GM23338 (cell line): ENCODE results near the gene MPZ.
"Not testable (repeated sequence)": the region's sequence is repeated elsewhere in the genome, so short reads cannot be mapped to it uniquely, and the experiment has no call there.

Experiments used
- CREB1 ChIP-seq: fragments of 250-450 bp; sonication (Bioruptor Pico); IDR thresholded peaks from 2 replicates; pipeline ENCODE4 v1.5.0; 2020; ENCODE audit warnings: low read depth, mild to moderate bottlenecking, moderate library complexity
- CTCF ChIP-seq, 2 experiments: fragments of 200-600 bp in 1 of 2; sonication (generic) in 1 of 2; conservative IDR thresholded peaks; 2 replicates each; pipeline versions ENCODE4 v1.5.1 to v1.6.1; 2016 to 2017; ENCODE audit warnings: antibody characterized with exemption in 2 of 2, low read depth in 2 of 2, mild to moderate bottlenecking in 2 of 2, moderate library complexity in 1 of 2
- EZH2 ChIP-seq: fragments of 200-600 bp; sonication (generic); IDR thresholded peaks from one replicate; pipeline ENCODE4 v1.8.0; 2017; ENCODE audit warnings: antibody characterized with exemption, mild to moderate bottlenecking, low read depth; ENCODE audit not compliant: unreplicated experiment
- EZH2phosphoT487 ChIP-seq: fragments of 200-600 bp; sonication (generic); IDR thresholded peaks from one replicate; pipeline ENCODE4 v1.8.1; 2018; ENCODE audit warnings: antibody characterized with exemption; ENCODE audit not compliant: unreplicated experiment
- JUNB ChIP-seq: IDR thresholded peaks from one replicate; pipeline ENCODE4 v1.6.1; 2016; ENCODE audit warnings: antibody characterized with exemption; ENCODE audit not compliant: unreplicated experiment
- NANOG ChIP-seq: IDR thresholded peaks from 2 replicates; pipeline ENCODE4 v1.6.1; 2016; ENCODE audit warnings: antibody characterized with exemption, borderline replicate concordance
- POLR2AphosphoS5 ChIP-seq: IDR thresholded peaks from 2 replicates; pipeline ENCODE4 v1.6.1; 2016; ENCODE audit warnings: antibody characterized with exemption, low read depth
- REST ChIP-seq: IDR thresholded peaks from one replicate; pipeline ENCODE4 v1.6.1; 2018; ENCODE audit warnings: antibody characterized with exemption; ENCODE audit not compliant: unreplicated experiment
- TF ChIP-seq, protein P1 (sequence below): IDR thresholded peaks from 2 replicates; pipeline ENCODE4 v1.6.1; 2016; ENCODE audit warnings: antibody characterized with exemption

- TF ChIP-seq CREB1 = peak; percentile 61; the same call in 1 of the 2 replicates
- TF ChIP-seq REST; CTCF (conservative IDR thresholded peaks at IDR 0.05; ENCODE audit: low read depth in 2 of 2); POLR2AphosphoS5; EZH2phosphoT487; EZH2; JUNB; NANOG: not testable (repeated sequence)
- TF ChIP-seq, protein P1, sequence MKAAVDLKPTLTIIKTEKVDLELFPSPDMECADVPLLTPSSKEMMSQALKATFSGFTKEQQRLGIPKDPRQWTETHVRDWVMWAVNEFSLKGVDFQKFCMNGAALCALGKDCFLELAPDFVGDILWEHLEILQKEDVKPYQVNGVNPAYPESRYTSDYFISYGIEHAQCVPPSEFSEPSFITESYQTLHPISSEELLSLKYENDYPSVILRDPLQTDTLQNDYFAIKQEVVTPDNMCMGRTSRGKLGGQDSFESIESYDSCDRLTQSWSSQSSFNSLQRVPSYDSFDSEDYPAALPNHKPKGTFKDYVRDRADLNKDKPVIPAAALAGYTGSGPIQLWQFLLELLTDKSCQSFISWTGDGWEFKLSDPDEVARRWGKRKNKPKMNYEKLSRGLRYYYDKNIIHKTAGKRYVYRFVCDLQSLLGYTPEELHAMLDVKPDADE = not testable (repeated sequence)
Observed at GRCh38 chr1:161315841-161316674, 6.3 kb upstream of the MPZ start.
